ENCODE data around the gene SLC39A10. TPM values are rescaled to one million over a fixed set of nuclear protein-coding genes. Genes with fewer than 3 reads are reported as not detected.

SLC39A10 gene
- total RNA-seq, 1 donor from 2014 or later, result 13.4 TPM

DNA sequence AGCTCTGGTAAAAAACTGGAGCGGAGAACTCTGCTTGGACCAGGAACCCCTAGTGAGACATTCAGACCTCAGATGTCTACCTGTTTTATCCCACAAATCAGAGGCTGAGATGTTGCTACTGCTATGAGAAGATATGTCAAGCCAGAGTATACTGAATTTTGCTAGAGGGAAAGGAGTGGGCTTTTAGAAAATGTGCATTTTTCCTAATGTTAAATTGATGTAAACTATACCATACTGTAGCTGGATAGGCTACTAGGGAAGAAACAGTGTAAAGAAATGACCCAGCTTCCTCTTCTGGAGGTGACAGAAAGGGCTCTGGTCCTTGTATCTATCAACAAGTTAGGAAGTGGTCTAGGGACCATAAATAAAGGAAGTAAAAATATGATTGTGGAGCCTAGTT is 65.0 kb downstream of the SLC39A10 start:
- H3K4me3 ChIP-seq (ENCODE audit: low read depth, low read length), result no peak overlapping the region
- TF ChIP-seq, protein P1, sequence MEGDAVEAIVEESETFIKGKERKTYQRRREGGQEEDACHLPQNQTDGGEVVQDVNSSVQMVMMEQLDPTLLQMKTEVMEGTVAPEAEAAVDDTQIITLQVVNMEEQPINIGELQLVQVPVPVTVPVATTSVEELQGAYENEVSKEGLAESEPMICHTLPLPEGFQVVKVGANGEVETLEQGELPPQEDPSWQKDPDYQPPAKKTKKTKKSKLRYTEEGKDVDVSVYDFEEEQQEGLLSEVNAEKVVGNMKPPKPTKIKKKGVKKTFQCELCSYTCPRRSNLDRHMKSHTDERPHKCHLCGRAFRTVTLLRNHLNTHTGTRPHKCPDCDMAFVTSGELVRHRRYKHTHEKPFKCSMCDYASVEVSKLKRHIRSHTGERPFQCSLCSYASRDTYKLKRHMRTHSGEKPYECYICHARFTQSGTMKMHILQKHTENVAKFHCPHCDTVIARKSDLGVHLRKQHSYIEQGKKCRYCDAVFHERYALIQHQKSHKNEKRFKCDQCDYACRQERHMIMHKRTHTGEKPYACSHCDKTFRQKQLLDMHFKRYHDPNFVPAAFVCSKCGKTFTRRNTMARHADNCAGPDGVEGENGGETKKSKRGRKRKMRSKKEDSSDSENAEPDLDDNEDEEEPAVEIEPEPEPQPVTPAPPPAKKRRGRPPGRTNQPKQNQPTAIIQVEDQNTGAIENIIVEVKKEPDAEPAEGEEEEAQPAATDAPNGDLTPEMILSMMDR (IDR thresholded peaks at IDR 0.05; ENCODE audit: insufficient read depth, low read length, severe bottlenecking), result no peak
- H3K27me3 ChIP-seq (ENCODE audit: control insufficient read depth, insufficient read depth, low read length), result no peaks in the 10 kb centered on the region
- DNase-seq (ENCODE audit: low read depth) (no peak), FAIRE-seq (no peak)
- peaks cover 2% of the 10 kb centered on the region for H3K36me3 ChIP-seq (ENCODE audit: control insufficient read depth, insufficient read depth, low read length)

DNA sequence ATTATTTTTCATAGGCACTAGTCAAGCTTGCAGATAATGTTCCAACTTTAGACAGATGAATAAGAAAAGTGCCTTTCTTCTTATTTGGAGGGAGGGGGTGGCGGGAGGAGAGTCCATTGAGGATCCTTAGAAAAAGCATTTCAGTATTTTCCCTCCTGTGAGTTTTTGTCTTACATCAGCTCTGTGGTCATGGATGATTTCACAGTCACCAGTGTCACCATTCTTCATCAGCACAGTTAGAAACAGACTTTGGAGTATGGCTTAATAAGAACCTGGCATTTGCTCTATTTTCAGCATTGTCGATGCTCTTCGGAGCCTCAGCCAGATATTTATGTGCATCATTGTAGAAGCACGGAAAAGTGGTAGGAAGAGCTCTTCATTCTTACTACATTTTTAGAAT is 70.1 kb downstream of the SLC39A10 start:
- no peak for FAIRE-seq

DNA sequence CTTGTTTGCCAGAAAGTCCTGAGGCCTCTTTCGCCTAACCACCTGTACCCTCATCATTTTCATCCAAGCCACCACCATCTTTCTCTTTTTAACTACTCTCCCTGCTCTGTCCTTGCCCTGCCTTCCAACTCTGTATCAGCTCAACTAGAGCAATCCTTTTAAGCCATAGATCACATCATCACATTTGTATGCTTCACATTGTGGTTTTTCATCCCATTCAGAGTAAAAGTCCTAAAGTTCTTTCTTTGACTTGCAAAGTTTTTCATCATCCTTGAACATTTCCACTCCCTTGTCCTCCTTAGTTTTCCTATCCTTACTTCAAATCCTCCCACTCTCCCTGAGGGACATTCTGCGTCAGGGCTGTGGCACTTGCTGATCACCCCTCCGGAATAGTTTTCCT is 73.9 kb downstream of the SLC39A10 start:
- Histone ChIP-seq H3K36me3 (ENCODE audit: control insufficient read depth, insufficient read depth, low read length) (no peaks in the 10 kb centered on the region), H3K27me3 (ENCODE audit: control insufficient read depth, insufficient read depth, low read length) (no peaks in the 10 kb centered on the region), H3K4me3 (ENCODE audit: low read depth, low read length) (no peak overlapping the region)
- no peak for FAIRE-seq
- no peak for DNase-seq (ENCODE audit: low read depth)
- TF ChIP-seq, protein P1 (IDR thresholded peaks at IDR 0.05; ENCODE audit: insufficient read depth, low read length, severe bottlenecking), result no peak

More for the DNA sequence above, 70.1 kb downstream of the SLC39A10 start:
- Histone ChIP-seq H3K36me3 (ENCODE audit: control insufficient read depth, insufficient read depth, low read length) (peaks cover 2% of the 10 kb centered on the region), H3K4me3 (ENCODE audit: low read depth, low read length) (no peak overlapping the region), H3K27me3 (ENCODE audit: control insufficient read depth, insufficient read depth, low read length) (no peaks in the 10 kb centered on the region)
- no peak for DNase-seq (ENCODE audit: low read depth)
- TF ChIP-seq, protein P1 (IDR thresholded peaks at IDR 0.05; ENCODE audit: insufficient read depth, low read length, severe bottlenecking), result no peak

DNA sequence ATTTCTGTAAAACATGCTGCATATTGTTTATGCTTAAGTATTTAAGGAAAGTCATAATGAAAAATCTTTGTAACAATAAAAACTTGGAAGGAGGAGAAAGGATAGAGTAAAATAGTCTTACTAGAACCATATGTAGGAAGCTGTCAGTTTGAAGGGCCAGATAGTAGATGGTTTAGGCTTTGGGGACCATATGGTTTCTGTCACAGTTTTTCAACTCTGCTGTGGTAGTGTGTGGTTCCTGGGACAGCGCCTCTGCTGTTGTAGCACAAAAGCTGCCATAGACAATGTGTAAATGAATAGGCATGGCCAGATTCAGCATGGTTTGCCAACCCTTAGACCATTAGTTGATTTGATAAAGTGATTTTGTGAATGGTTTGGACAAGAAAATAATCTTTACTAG is 75.5 kb downstream of the SLC39A10 start:
- TF ChIP-seq, protein P1 (IDR thresholded peaks at IDR 0.05; ENCODE audit: insufficient read depth, low read length, severe bottlenecking), result no peak
- Histone ChIP-seq H3K36me3 (ENCODE audit: control insufficient read depth, insufficient read depth, low read length) (no peaks in the 10 kb centered on the region), H3K27me3 (ENCODE audit: control insufficient read depth, insufficient read depth, low read length) (no peaks in the 10 kb centered on the region), H3K4me3 (ENCODE audit: low read depth, low read length) (no peak overlapping the region)
- DNase-seq (ENCODE audit: low read depth) (no peak), FAIRE-seq (no peak)

DNA sequence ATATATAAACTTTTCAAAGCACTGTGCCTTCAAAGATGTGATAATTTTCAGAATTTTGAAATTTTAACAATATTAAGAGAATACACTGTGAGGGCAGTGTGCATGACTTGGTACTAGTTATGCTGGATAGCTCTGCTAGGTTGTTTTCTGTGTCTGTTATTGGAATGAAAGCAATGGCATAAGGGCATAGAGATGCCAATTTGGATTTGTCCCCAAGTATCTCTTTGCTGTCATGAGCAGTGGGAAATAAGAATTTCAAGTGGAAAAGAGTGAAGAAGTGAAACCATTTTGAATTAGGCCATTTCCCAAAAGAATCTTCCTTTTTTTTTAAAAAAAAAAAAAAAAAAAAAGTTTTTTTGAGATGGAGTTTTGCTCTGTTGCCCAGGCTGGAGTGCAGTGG is 76.8 kb downstream of the SLC39A10 start:
- Histone ChIP-seq H3K36me3 (ENCODE audit: control insufficient read depth, insufficient read depth, low read length) (no peaks in the 10 kb centered on the region), H3K27me3 (ENCODE audit: control insufficient read depth, insufficient read depth, low read length) (no peaks in the 10 kb centered on the region), H3K4me3 (ENCODE audit: low read depth, low read length) (no peak overlapping the region)
- no peak for DNase-seq (ENCODE audit: low read depth)
- TF ChIP-seq, protein P1 (IDR thresholded peaks at IDR 0.05; ENCODE audit: insufficient read depth, low read length, severe bottlenecking), result no peak
- FAIRE-seq, result no peak

DNA sequence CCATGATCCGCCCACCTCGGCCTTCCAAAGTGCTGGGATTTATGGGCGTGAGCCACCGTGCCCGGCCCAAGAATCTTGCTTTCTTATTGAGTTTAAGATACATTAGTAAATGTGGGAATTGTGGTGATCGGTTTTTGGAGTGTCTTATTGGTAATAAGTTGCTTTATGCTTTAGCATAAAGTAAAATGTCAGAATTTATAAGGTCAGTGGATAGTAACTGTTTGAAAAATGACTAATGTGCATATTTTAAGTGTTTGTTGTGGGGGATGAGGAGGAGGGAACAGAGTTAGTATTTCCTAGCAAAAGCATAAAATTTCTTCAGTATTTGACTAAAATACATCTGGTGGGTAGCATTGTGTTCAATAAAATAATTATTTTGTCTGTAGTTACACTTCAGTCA is 77.4 kb downstream of the SLC39A10 start:
- TF ChIP-seq, protein P1 (IDR thresholded peaks at IDR 0.05; ENCODE audit: insufficient read depth, low read length, severe bottlenecking), result no peak
- DNase-seq (ENCODE audit: low read depth) (no peak), FAIRE-seq (no peak)
- no peaks in the 10 kb centered on the region for H3K27me3 ChIP-seq (ENCODE audit: control insufficient read depth, insufficient read depth, low read length)
- no peak overlapping the region for H3K4me3 ChIP-seq (ENCODE audit: low read depth, low read length)
- no peaks in the 10 kb centered on the region for H3K36me3 ChIP-seq (ENCODE audit: control insufficient read depth, insufficient read depth, low read length)
